B cell (primary cell): ENCODE data around the gene VLDLR. TPM values are rescaled to one million over a fixed set of nuclear protein-coding genes. Genes with fewer than 3 reads are reported as not detected.

ENCODE experiments used
- ATAC-seq: fragments of 200-7000 bp; cut with Tn5 transposase; one replicate; pipeline ENCODE4 v1.10.0; 2021; ENCODE audit warnings: low read depth, mild to moderate bottlenecking, moderate number of reproducible peaks, moderate library complexity
- CTCF ChIA-PET: fragments of 350-600 bp; sonication (Branson Sonifier 250); formaldehyde crosslinking; loops from one replicate; lab custom pipeline; 2021; ENCODE audit warnings: antibody characterized with exemption, inconsistent platforms; lab: Charles Lee
- POLR2A ChIA-PET: fragments of 350-600 bp; sonication (Branson Sonifier 250); formaldehyde crosslinking; loops from one replicate; lab custom pipeline; 2021; ENCODE audit warnings: antibody characterized with exemption; lab: Charles Lee
- DNase-seq: peaks from one replicate; pipeline ENCODE4 v3.0.0; 2013
- H2AFZ ChIP-seq: 2 replicates; pipeline ENCODE4 v1.6.1; 2012; ENCODE audit warnings: mild to moderate bottlenecking, low read depth, low read length; ENCODE audit not compliant: insufficient read depth, poor library complexity, severe bottlenecking
- H3K27ac ChIP-seq, 2 donors: 1 replicate in 1 of 2; 2 replicates in 1 of 2; pipeline ENCODE4 v1.5.1; 2012 to 2013; ENCODE audit warnings: low read length in 2 of 2, mild to moderate bottlenecking in 2 of 2, moderate library complexity in 1 of 2
- H3K27me3 ChIP-seq, 4 experiments: fragments of 200-600 bp in 1 of 4; sonication (generic) in 1 of 4; replicated peaks in 1 of 4; 1 replicate in 2 of 4; 2 replicates in 2 of 4; pipeline versions ENCODE4 v1.6.1 to v1.7.0; 2013 to 2016; ENCODE audit warnings: low read length in 3 of 4, mild to moderate bottlenecking in 2 of 4, mixed read lengths in 1 of 4, moderate library complexity in 1 of 4; ENCODE audit not compliant: insufficient read depth in 4 of 4, control insufficient read depth in 3 of 4; ENCODE audit errors: control extremely low read depth in 1 of 4
- H3K36me3 ChIP-seq, 2 experiments: replicated peaks in 1 of 2; 1 replicate in 1 of 2; 2 replicates in 1 of 2; pipeline versions ENCODE4 v1.6.1 to v1.7.1; 2013; ENCODE audit warnings: low read length in 1 of 2; ENCODE audit not compliant: insufficient read depth in 2 of 2, control insufficient read depth in 1 of 2; ENCODE audit errors: control extremely low read depth in 1 of 2, extremely low read depth in 1 of 2
- H3K4me1 ChIP-seq, 2 donors: fragments of 200-600 bp in 1 of 2; sonication (generic) in 1 of 2; 1 replicate in 1 of 2; 2 replicates in 1 of 2; pipeline versions ENCODE4 v1.5.1 to v1.6.1; 2013 to 2017; ENCODE audit warnings: low read length in 2 of 2; ENCODE audit not compliant: control insufficient read depth in 2 of 2, insufficient read depth in 2 of 2
- H3K4me2 ChIP-seq: replicated peaks from 2 replicates; pipeline ENCODE3; 2012; ENCODE audit warnings: mild to moderate bottlenecking, low read depth, low read length; ENCODE audit not compliant: poor library complexity, severe bottlenecking
- H3K4me3 ChIP-seq, 5 experiments: fragments of 200-600 bp in 1 of 5; sonication (generic) in 1 of 5; 1 replicate in 3 of 5; 2 replicates in 2 of 5; pipeline versions ENCODE4 v1.5.1 to v1.7.0; 2011 to 2016; ENCODE audit warnings: low read length in 4 of 5, mild to moderate bottlenecking in 4 of 5, low read depth in 2 of 5, control low read depth in 1 of 5, moderate library complexity in 1 of 5; ENCODE audit not compliant: insufficient read depth in 1 of 5; ENCODE audit errors: control extremely low read depth in 1 of 5, extremely low read depth in 1 of 5
- H3K79me2 ChIP-seq: fragments of 200-600 bp; sonication (generic); one replicate; pipeline ENCODE4 v1.6.0; 2016; ENCODE audit warnings: low read length; ENCODE audit not compliant: control insufficient read depth, insufficient read depth
- H3K9ac ChIP-seq: fragments of 200-600 bp; sonication (generic); 2 replicates; pipeline ENCODE4 v1.6.1; 2017; ENCODE audit warnings: mild to moderate bottlenecking, low read length, moderate library complexity
- H3K9me3 ChIP-seq, 3 donors: one replicate each; pipeline versions ENCODE4 v1.6.1 to v1.7.1; 2013; ENCODE audit warnings: low read length in 2 of 3; ENCODE audit not compliant: control insufficient read depth in 2 of 3, insufficient read depth in 1 of 3; ENCODE audit errors: control extremely low read depth in 1 of 3
- H4K20me1 ChIP-seq: 2 replicates; pipeline ENCODE4 v1.6.0; 2012; ENCODE audit warnings: mild to moderate bottlenecking, low read length; ENCODE audit not compliant: insufficient read depth, control insufficient read depth, poor library complexity, severe bottlenecking
- H3K27ac Mint-ChIP-seq: one replicate; pipeline ENCODE4 v1.8.0; 2021; ENCODE audit warnings: mixed read lengths
- H3K27me3 Mint-ChIP-seq: one replicate; pipeline ENCODE4 v1.8.0; 2021; ENCODE audit warnings: mixed read lengths
- H3K4me1 Mint-ChIP-seq: one replicate; pipeline ENCODE4 v1.8.0; 2021; ENCODE audit warnings: mixed read lengths
- H3K4me3 Mint-ChIP-seq: one replicate; pipeline ENCODE4 v1.8.0; 2021; ENCODE audit warnings: mixed read lengths
- H3K9me3 Mint-ChIP-seq: one replicate; pipeline ENCODE4 v1.8.0; 2022; ENCODE audit warnings: mixed read lengths; ENCODE audit not compliant: insufficient read depth
- EZH2 ChIP-seq: IDR thresholded peaks from 2 replicates; pipeline ENCODE4 v1.6.1; 2012; ENCODE audit warnings: borderline replicate concordance, low read depth, mild to moderate bottlenecking, moderate library complexity, low read length; ENCODE audit not compliant: insufficient read depth, poor library complexity, severe bottlenecking
- WGBS: methylation state at CpG from one replicate; pipeline ENCODE4 v1.1.5; 2013; ENCODE audit warnings: missing lambda C conversion rate; ENCODE audit not compliant: insufficient coverage; 5-methylcytosine and 5-hydroxymethylcytosine counted together
- intact Hi-C: fragments of 100-400 bp; cut with micrococcal nuclease; formaldehyde crosslinking; loops from one replicate; pipeline ENCODE4 v1.10.0; 2022
- polyA plus RNA-seq: library from polyadenylated mRNA; depleted of rRNA; stranded (reverse); fragments of >200 nt; gene quantifications from 2 replicates; pipeline ENCODE4 v1.2.3, GENCODE V29; 2012
- total RNA-seq, 2 donors: library from RNA; stranded (reverse); fragments of 120-200 nt in 1 of 2; gene quantifications; 1 replicate in 1 of 2; 2 replicates in 1 of 2; pipeline versions ENCODE4 v1.2.3 to v1.2.4, GENCODE V29; 2013 to 2022
- TF ChIP-seq, protein P1 (sequence below): fragments of 200-600 bp; IDR thresholded peaks from one replicate; pipeline ENCODE4 v1.8.0; 2022; ENCODE audit warnings: antibody characterized with exemption, mild to moderate bottlenecking

Gene VLDLR
- total and polyA plus RNA-seq, 2 donors (not counting 1 experiment from before 2014, with no cell fraction given), result 0.03 TPM; not detected in 1

- Histone ChIP-seq H3K9ac (no peak overlapping the region), H2AFZ (no peak overlapping the region), H3K9me3 (no peaks in the 10 kb centered on the region), H3K79me2 (no peaks in the 10 kb centered on the region), H3K4me3 (no peak overlapping the region), H3K4me1 (no peaks in the 10 kb centered on the region), H3K27ac (no peak overlapping the region), H3K27me3 (peaks cover 0 to 6% (median 0%) of the 10 kb centered on the region in 4 experiments), H3K36me3 (no peaks in the 10 kb centered on the region), H4K20me1 (no peaks in the 10 kb centered on the region), H3K4me2 (no peak overlapping the region)
- peaks cover 31% of the 10 kb centered on the region for H3K27me3 Mint-ChIP-seq
- POLR2A ChIA-PET, result no interaction called here
- WGBS, result no CpG with 5 or more reads among the region's 3 CpGs
- TF ChIP-seq, protein P1, sequence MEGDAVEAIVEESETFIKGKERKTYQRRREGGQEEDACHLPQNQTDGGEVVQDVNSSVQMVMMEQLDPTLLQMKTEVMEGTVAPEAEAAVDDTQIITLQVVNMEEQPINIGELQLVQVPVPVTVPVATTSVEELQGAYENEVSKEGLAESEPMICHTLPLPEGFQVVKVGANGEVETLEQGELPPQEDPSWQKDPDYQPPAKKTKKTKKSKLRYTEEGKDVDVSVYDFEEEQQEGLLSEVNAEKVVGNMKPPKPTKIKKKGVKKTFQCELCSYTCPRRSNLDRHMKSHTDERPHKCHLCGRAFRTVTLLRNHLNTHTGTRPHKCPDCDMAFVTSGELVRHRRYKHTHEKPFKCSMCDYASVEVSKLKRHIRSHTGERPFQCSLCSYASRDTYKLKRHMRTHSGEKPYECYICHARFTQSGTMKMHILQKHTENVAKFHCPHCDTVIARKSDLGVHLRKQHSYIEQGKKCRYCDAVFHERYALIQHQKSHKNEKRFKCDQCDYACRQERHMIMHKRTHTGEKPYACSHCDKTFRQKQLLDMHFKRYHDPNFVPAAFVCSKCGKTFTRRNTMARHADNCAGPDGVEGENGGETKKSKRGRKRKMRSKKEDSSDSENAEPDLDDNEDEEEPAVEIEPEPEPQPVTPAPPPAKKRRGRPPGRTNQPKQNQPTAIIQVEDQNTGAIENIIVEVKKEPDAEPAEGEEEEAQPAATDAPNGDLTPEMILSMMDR, result no peak
- no peak for TF ChIP-seq EZH2
- ATAC-seq, result no peak
- H3K4me1 Mint-ChIP-seq, result peaks cover 7% of the 10 kb centered on the region
- intact Hi-C loops, result no loop called here
- H3K9me3 Mint-ChIP-seq, result no peaks in the 10 kb centered on the region
- H3K4me3 Mint-ChIP-seq, result no peak overlapping the region
- no peak for DNase-seq
- no peak overlapping the region for H3K27ac Mint-ChIP-seq
- CTCF ChIA-PET, result no interaction called here
Measured at GRCh38 chr9:2655411-2655901, 33.9 kb downstream of the VLDLR start.

GRCh38 chr9:2657427-2657826, 35.8 kb downstream of the VLDLR start:
- no peaks in the 10 kb centered on the region for H3K9me3 ChIP-seq
- ChIA-PET POLR2A (no interaction called here), CTCF (interaction anchor here (0.7 to 1.4 kb wide), 2 partner anchors 10 to 898 kb away, joined by 3 read pairs; no protein-coding TSS in a partner anchor)
- no peak overlapping the region for H3K9ac ChIP-seq
- ATAC-seq (peak; percentile 89), DNase-seq (peak; percentile 7)
- no peak overlapping the region for H3K4me3 ChIP-seq
- intact Hi-C loops, result no loop called here
- no peak for TF ChIP-seq EZH2
- TF ChIP-seq, protein P1, result no peak
- 22% methylated on average over 5 of the region's 9 CpGs for WGBS
- Mint-ChIP-seq H3K4me1 (peaks cover 7% of the 10 kb centered on the region), H3K27me3 (peaks cover 42% of the 10 kb centered on the region), H3K27ac (no peak overlapping the region), H3K9me3 (no peaks in the 10 kb centered on the region), H3K4me3 (no peak overlapping the region)
- no peak overlapping the region for H3K4me2 ChIP-seq
- H3K4me1 ChIP-seq, result no peaks in the 10 kb centered on the region
- H3K27me3 ChIP-seq, result peaks cover 0 to 6% (median 0%) of the 10 kb centered on the region in 4 experiments
- no peak overlapping the region for H2AFZ ChIP-seq
- no peaks in the 10 kb centered on the region for H4K20me1 ChIP-seq
- H3K36me3 ChIP-seq, result no peaks in the 10 kb centered on the region
- no peak overlapping the region for H3K27ac ChIP-seq
- H3K79me2 ChIP-seq, result no peaks in the 10 kb centered on the region
